Measurements from ENCODE around the gene ADAMTS8.

The ADAMTS8 gene

GRCh38 chr11:130369141-130369691 lies 59.2 kb downstream of the ADAMTS8 start:
- H3K36me3 ChIP-seq (ENCODE audit: insufficient read depth, low read length), result no peaks in the 10 kb centered on the region
- no peaks in the 10 kb centered on the region for H3K4me1 ChIP-seq (ENCODE audit: insufficient read depth, low read length)
- H3K9ac ChIP-seq (ENCODE audit: low read depth, low read length), result no peak overlapping the region
- no peaks in the 10 kb centered on the region for H3K9me3 ChIP-seq (ENCODE audit: control insufficient read depth, insufficient read depth, low read length)

GRCh38 chr11:130359419-130359818 lies 69.0 kb downstream of the ADAMTS8 start:
- Histone ChIP-seq H3K9me3 (ENCODE audit: control insufficient read depth, insufficient read depth, low read length) (peaks cover 8% of the 10 kb centered on the region), H3K4me1 (ENCODE audit: insufficient read depth, low read length) (no peaks in the 10 kb centered on the region)

GRCh38 chr11:130358398-130358797 lies 70.0 kb downstream of the ADAMTS8 start:
- Histone ChIP-seq H3K9me3 (ENCODE audit: control insufficient read depth, insufficient read depth, low read length) (peaks cover 8% of the 10 kb centered on the region), H3K36me3 (ENCODE audit: insufficient read depth, low read length) (no peaks in the 10 kb centered on the region), H3K9ac (ENCODE audit: low read depth, low read length) (no peak overlapping the region), H3K4me1 (ENCODE audit: insufficient read depth, low read length) (no peaks in the 10 kb centered on the region)

More at GRCh38 chr11:130359419-130359818, 69.0 kb downstream of the ADAMTS8 start:
- Histone ChIP-seq H3K36me3 (ENCODE audit: insufficient read depth, low read length) (no peaks in the 10 kb centered on the region), H3K9ac (ENCODE audit: low read depth, low read length) (no peak overlapping the region)
